Spleen (tissue), 7 donors: ENCODE measurements around the gene ZNF394.

Experiments used
- CTCF ChIP-seq, 11 experiments: fragments of 200-600 bp in 7 of 11; fragments of 450-650 bp in 4 of 11; sonication (generic) in 4 of 11; IDR thresholded peaks in 8 of 11; conservative IDR thresholded peaks in 3 of 11; 1 replicate in 7 of 11; 2 replicates in 4 of 11; pipeline versions ENCODE4 v1.4.0 to v1.8.0; 2016 to 2021; ENCODE audit warnings: antibody characterized with exemption in 11 of 11, inconsistent platforms in 4 of 11, mild to moderate bottlenecking in 1 of 11
- POLR2A ChIP-seq, 3 donors: fragments of 450-650 bp; IDR thresholded peaks; one replicate each; pipeline ENCODE4 v1.5.1; 2017; ENCODE audit warnings: antibody characterized with exemption in 3 of 3, mild to moderate bottlenecking in 1 of 3
- POLR2AphosphoS5 ChIP-seq, 3 donors: sonication (generic); formaldehyde crosslinking; IDR thresholded peaks; one replicate each; pipeline ENCODE4 v1.5.1; 2017; ENCODE audit warnings: antibody characterized with exemption in 3 of 3
- donor health status: DM: no; HTN: no; CAD: no; lungs with moderate emphysema.
- donor health status: DM: no; HTN: no; CAD: no.
- donor health status: DM: no; HTN: no; CAD: no.

GRCh38 chr7:99461221-99461620 is 38.9 kb downstream of the ZNF394 start:
- TF ChIP-seq CTCF (IDR thresholded peaks at IDR 0.05 in 8 of 11, conservative IDR thresholded peaks at IDR 0.05 in 3 of 11) (no peak), POLR2AphosphoS5 (IDR thresholded peaks at IDR 0.05) (no peak), POLR2A (IDR thresholded peaks at IDR 0.05) (no peak)
